ENCODE measurements around the gene ZNF789. TPM values are rescaled to one million over a fixed set of nuclear protein-coding genes. Genes with fewer than 3 reads are reported as not detected.
A peak's percentile ranks its signal among the peaks of the same experiment; 100 is the strongest.

Gene ZNF789
- total and polyA plus RNA-seq, 2 of the 13 experiments (the other 11 are each of a cell fraction or from before 2014, with no cell fraction given): 19.8 to 25.1 TPM

GRCh38 chr7:99504603-99505323 lies 32.1 kb downstream of the ZNF789 start, which contains the start of gene ZKSCAN5 (continued):
- TF ChIP-seq, protein P1, sequence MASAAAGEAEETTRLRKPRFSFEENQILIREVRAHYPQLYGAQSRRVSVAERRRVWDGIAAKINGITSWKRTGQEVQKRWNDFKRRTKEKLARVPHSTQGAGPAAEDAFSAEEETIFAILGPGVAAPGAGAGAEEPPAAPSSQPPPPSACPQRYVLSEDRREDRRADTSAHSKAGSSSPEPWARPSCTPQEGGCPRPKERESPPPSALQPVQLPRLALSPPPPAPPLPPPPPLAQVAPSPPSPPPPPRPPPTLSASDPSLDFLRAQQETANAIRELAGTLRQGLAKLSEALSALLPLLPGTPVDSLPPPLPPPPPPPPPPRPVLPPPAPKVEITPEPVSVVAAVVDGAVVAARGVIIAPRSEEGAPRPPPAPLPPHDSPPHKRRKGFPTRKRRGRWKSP (CRISPR knock-in tag; IDR thresholded peaks at IDR 0.05): 0 out of 2 replicates have a peak, but pooled peaks have one; percentile 42
- TF ChIP-seq SMARCE1 (IDR thresholded peaks at IDR 0.05; ENCODE audit: borderline replicate concordance) (no peak), KMT2A (CRISPR knock-in tag; IDR thresholded peaks at IDR 0.05) (0 out of 2 replicates have a peak, but pooled peaks have one; percentile 78), TEAD3 (CRISPR knock-in tag; optimal IDR thresholded peaks at IDR 0.05; ENCODE audit: borderline replicate concordance) (peak; percentile 10), NCOR1 (IDR thresholded peaks at IDR 0.05; ENCODE audit: borderline replicate concordance, low read length) (peak; percentile 33; the same call in 1 of the 2 replicates), LRRFIP1 (CRISPR knock-in tag; conservative IDR thresholded peaks at IDR 0.05) (no peak), CHD2 (IDR thresholded peaks at IDR 0.05; ENCODE audit: low read depth, low read length) (peak; percentile 87), ARNTL (CRISPR knock-in tag; IDR thresholded peaks at IDR 0.05) (0 out of 2 replicates have a peak, but pooled peaks have one; percentile 42), ZNF143 (CRISPR knock-in tag; IDR thresholded peaks at IDR 0.05) (peak; percentile 94), IKZF5 (CRISPR knock-in tag; IDR thresholded peaks at IDR 0.05) (no peak; the same call in 1 of the 2 replicates), FIP1L1 (IDR thresholded peaks at IDR 0.05; ENCODE audit: borderline replicate concordance, insufficient read depth, low read depth, low read length) (no peak), HOXA5 (CRISPR knock-in tag; IDR thresholded peaks at IDR 0.05) (0 out of 2 replicates have a peak, but pooled peaks have one; percentile 9), MYC (CRISPR knock-in tag; IDR thresholded peaks at IDR 0.05; ENCODE audit: borderline replicate concordance) (peak; percentile 41; the same call in 1 of the 2 replicates), NFE2 (CRISPR knock-in tag; IDR thresholded peaks at IDR 0.05) (no peak), CSRNP1 (CRISPR knock-in tag; IDR thresholded peaks at IDR 0.05) (no peak), CBX2 (IDR thresholded peaks at IDR 0.05; ENCODE audit: low read depth, low read length) (no peak), CBX2 (CRISPR knock-in tag; IDR thresholded peaks at IDR 0.05; ENCODE audit: low read depth) (no peak), HOXA3 (CRISPR knock-in tag; IDR thresholded peaks at IDR 0.05) (peak; percentile 51; the same call in 1 of the 2 replicates), SALL1 (CRISPR knock-in tag; IDR thresholded peaks at IDR 0.05) (peak; percentile 59)
- TF ChIP-seq, protein P2, sequence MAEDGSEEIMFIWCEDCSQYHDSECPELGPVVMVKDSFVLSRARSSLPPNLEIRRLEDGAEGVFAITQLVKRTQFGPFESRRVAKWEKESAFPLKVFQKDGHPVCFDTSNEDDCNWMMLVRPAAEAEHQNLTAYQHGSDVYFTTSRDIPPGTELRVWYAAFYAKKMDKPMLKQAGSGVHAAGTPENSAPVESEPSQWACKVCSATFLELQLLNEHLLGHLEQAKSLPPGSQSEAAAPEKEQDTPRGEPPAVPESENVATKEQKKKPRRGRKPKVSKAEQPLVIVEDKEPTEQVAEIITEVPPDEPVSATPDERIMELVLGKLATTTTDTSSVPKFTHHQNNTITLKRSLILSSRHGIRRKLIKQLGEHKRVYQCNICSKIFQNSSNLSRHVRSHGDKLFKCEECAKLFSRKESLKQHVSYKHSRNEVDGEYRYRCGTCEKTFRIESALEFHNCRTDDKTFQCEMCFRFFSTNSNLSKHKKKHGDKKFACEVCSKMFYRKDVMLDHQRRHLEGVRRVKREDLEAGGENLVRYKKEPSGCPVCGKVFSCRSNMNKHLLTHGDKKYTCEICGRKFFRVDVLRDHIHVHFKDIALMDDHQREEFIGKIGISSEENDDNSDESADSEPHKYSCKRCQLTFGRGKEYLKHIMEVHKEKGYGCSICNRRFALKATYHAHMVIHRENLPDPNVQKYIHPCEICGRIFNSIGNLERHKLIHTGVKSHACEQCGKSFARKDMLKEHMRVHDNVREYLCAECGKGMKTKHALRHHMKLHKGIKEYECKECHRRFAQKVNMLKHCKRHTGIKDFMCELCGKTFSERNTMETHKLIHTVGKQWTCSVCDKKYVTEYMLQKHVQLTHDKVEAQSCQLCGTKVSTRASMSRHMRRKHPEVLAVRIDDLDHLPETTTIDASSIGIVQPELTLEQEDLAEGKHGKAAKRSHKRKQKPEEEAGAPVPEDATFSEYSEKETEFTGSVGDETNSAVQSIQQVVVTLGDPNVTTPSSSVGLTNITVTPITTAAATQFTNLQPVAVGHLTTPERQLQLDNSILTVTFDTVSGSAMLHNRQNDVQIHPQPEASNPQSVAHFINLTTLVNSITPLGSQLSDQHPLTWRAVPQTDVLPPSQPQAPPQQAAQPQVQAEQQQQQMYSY (CRISPR knock-in tag; IDR thresholded peaks at IDR 0.05): no peak

All from HepG2 (cell line).